WERI-Rb-1 (cell line): Measurements from ENCODE around the gene ACVR1B.

Experiments
- DNase-seq: peaks from one replicate; pipeline ENCODE4 v3.0.0-alpha.2; 2020
- H3K27ac ChIP-seq: fragments of 250-450 bp; sonication (Bioruptor Pico); 2 replicates; pipeline ENCODE4 v1.5.1; 2020; ENCODE audit warnings: mild to moderate bottlenecking, moderate library complexity
- H3K27me3 ChIP-seq: fragments of 250-450 bp; sonication (Bioruptor Pico); 2 replicates; pipeline ENCODE4 v1.5.1; 2021; ENCODE audit warnings: mild to moderate bottlenecking, low read depth, moderate library complexity; ENCODE audit not compliant: insufficient read depth, severe bottlenecking
- H3K36me3 ChIP-seq: fragments of 250-450 bp; sonication (Bioruptor Pico); 2 replicates; pipeline ENCODE4 v1.5.1; 2020; ENCODE audit warnings: mild to moderate bottlenecking, moderate library complexity
- H3K4me3 ChIP-seq: 2 replicates; pipeline ENCODE4 v1.5.1; 2011; ENCODE audit warnings: low read depth, mild to moderate bottlenecking, control low read depth, low read length
- H3K9me3 ChIP-seq: fragments of 250-450 bp; sonication (Bioruptor Pico); 2 replicates; pipeline ENCODE4 v1.5.1; 2021; ENCODE audit warnings: mild to moderate bottlenecking, moderate library complexity; ENCODE audit not compliant: severe bottlenecking
- CTCF ChIP-seq: IDR thresholded peaks from 2 replicates; pipeline ENCODE4 v1.5.1; 2011; ENCODE audit warnings: low read depth, mild to moderate bottlenecking, control low read depth, inconsistent platforms, low read length

Gene ACVR1B

GRCh38 chr12:51926064-51926632 is 25.4 kb upstream of the ACVR1B start:
- no peak overlapping the region for H3K27ac ChIP-seq
- H3K36me3 ChIP-seq: no peaks in the 10 kb centered on the region

GRCh38 chr12:51926718-51927117 is 24.8 kb upstream of the ACVR1B start:
- Histone ChIP-seq H3K36me3 (no peaks in the 10 kb centered on the region), H3K9me3 (no peaks in the 10 kb centered on the region), H3K4me3 (no peak overlapping the region), H3K27me3 (no peaks in the 10 kb centered on the region), H3K27ac (no peak overlapping the region)
- peak; percentile 60 for TF ChIP-seq CTCF
- DNase-seq: peak; percentile 48

More at GRCh38 chr12:51926064-51926632, 25.4 kb upstream of the ACVR1B start:
- DNase-seq: no peak
- no peak overlapping the region for H3K4me3 ChIP-seq
- TF ChIP-seq CTCF: no peak
- H3K9me3 ChIP-seq: no peaks in the 10 kb centered on the region
- H3K27me3 ChIP-seq: no peaks in the 10 kb centered on the region

- Histone ChIP-seq H3K9me3 (no peaks in the 10 kb centered on the region), H3K4me3 (no peak overlapping the region), H3K27ac (no peak overlapping the region), H3K27me3 (no peaks in the 10 kb centered on the region), H3K36me3 (no peaks in the 10 kb centered on the region)
- DNase-seq: no peak
- no peak for TF ChIP-seq CTCF
Observed at GRCh38 chr12:51932218-51933076, 19.1 kb upstream of the ACVR1B start.

- Histone ChIP-seq H3K36me3 (no peaks in the 10 kb centered on the region), H3K9me3 (no peaks in the 10 kb centered on the region), H3K4me3 (no peak overlapping the region), H3K27me3 (no peaks in the 10 kb centered on the region), H3K27ac (no peak overlapping the region)
- no peak for TF ChIP-seq CTCF
- DNase-seq: no peak
Observed at GRCh38 chr12:51934080-51934479, 17.4 kb upstream of the ACVR1B start.

- no peak overlapping the region for H3K4me3 ChIP-seq
- H3K36me3 ChIP-seq: no peaks in the 10 kb centered on the region
- no peak for TF ChIP-seq CTCF
- H3K9me3 ChIP-seq: no peaks in the 10 kb centered on the region
- DNase-seq: no peak
- H3K27ac ChIP-seq: peak overlapping the region; percentile 31
- no peaks in the 10 kb centered on the region for H3K27me3 ChIP-seq
Observed at GRCh38 chr12:51937926-51938325, 13.6 kb upstream of the ACVR1B start.

- Histone ChIP-seq H3K9me3 (no peaks in the 10 kb centered on the region), H3K27me3 (no peaks in the 10 kb centered on the region), H3K27ac (no peak overlapping the region), H3K4me3 (no peak overlapping the region), H3K36me3 (no peaks in the 10 kb centered on the region)
- no peak for TF ChIP-seq CTCF
- no peak for DNase-seq
Observed at GRCh38 chr12:51938726-51939125, 12.8 kb upstream of the ACVR1B start.
